Measurements from ENCODE around the gene PCDHB16. TPM values are rescaled to one million over a fixed set of nuclear protein-coding genes. Genes with fewer than 3 reads are reported as not detected.
"Not testable (repeated sequence)": the region's sequence is repeated elsewhere in the genome, so short reads cannot be mapped to it uniquely, and the experiment has no call there.

PCDHB16 gene
- total RNA-seq, 1 donor from 2014 or later, result 10.8 TPM

GRCh38 chr5:141150224-141150992 is 31.8 kb upstream of the PCDHB16 start:
- Mint-ChIP-seq H3K4me3 (ENCODE audit: unreplicated experiment) (no peak overlapping the region), H3K4me1 (ENCODE audit: unreplicated experiment) (no peaks in the 10 kb centered on the region), H3K9me3 (ENCODE audit: unreplicated experiment) (peaks cover 35% of the 10 kb centered on the region), H3K36me3 (ENCODE audit: unreplicated experiment) (peaks cover 20% of the 10 kb centered on the region), H3K27ac (ENCODE audit: unreplicated experiment) (no peak overlapping the region), H3K27me3 (ENCODE audit: unreplicated experiment) (no peaks in the 10 kb centered on the region)
- no peak for TF ChIP-seq CTCF (IDR thresholded peaks at IDR 0.05)
- no peak for DNase-seq (ENCODE audit: extremely low spot score, unreplicated experiment)

GRCh38 chr5:141150993-141151325 is 31.2 kb upstream of the PCDHB16 start:
- H3K27me3 Mint-ChIP-seq (ENCODE audit: unreplicated experiment), result no peaks in the 10 kb centered on the region
- peaks cover 20% of the 10 kb centered on the region for H3K36me3 Mint-ChIP-seq (ENCODE audit: unreplicated experiment)
- H3K4me3 Mint-ChIP-seq (ENCODE audit: unreplicated experiment), result no peak overlapping the region
- no peak for DNase-seq (ENCODE audit: extremely low spot score, unreplicated experiment)
- H3K9me3 Mint-ChIP-seq (ENCODE audit: unreplicated experiment), result peaks cover 32% of the 10 kb centered on the region
- H3K27ac Mint-ChIP-seq (ENCODE audit: unreplicated experiment), result no peak overlapping the region
- H3K4me1 Mint-ChIP-seq (ENCODE audit: unreplicated experiment), result no peaks in the 10 kb centered on the region
- no peak for TF ChIP-seq CTCF (IDR thresholded peaks at IDR 0.05)

GRCh38 chr5:141151632-141152031 is 30.6 kb upstream of the PCDHB16 start:
- H3K27ac Mint-ChIP-seq (ENCODE audit: unreplicated experiment); H3K4me1 Mint-ChIP-seq (ENCODE audit: unreplicated experiment); H3K4me3 Mint-ChIP-seq (ENCODE audit: unreplicated experiment); H3K27me3 Mint-ChIP-seq (ENCODE audit: unreplicated experiment); DNase-seq (ENCODE audit: extremely low spot score, unreplicated experiment): not testable (repeated sequence)
- Mint-ChIP-seq H3K36me3 (ENCODE audit: unreplicated experiment) (peaks cover 21% of the 10 kb centered on the region), H3K9me3 (ENCODE audit: unreplicated experiment) (peaks cover 28% of the 10 kb centered on the region)

- H3K4me3 Mint-ChIP-seq (ENCODE audit: unreplicated experiment); H3K4me1 Mint-ChIP-seq (ENCODE audit: unreplicated experiment); H3K27ac Mint-ChIP-seq (ENCODE audit: unreplicated experiment); DNase-seq (ENCODE audit: extremely low spot score, unreplicated experiment); H3K27me3 Mint-ChIP-seq (ENCODE audit: unreplicated experiment): not testable (repeated sequence)
- peaks cover 22% of the 10 kb centered on the region for H3K36me3 Mint-ChIP-seq (ENCODE audit: unreplicated experiment)
- peaks cover 27% of the 10 kb centered on the region for H3K9me3 Mint-ChIP-seq (ENCODE audit: unreplicated experiment)
These were observed 30.1 kb upstream of the PCDHB16 start for GRCh38 chr5:141152096-141152495.

GRCh38 chr5:141155540-141156374 is 26.4 kb upstream of the PCDHB16 start:
- Mint-ChIP-seq H3K27me3 (ENCODE audit: unreplicated experiment) (no peaks in the 10 kb centered on the region), H3K27ac (ENCODE audit: unreplicated experiment) (no peak overlapping the region), H3K36me3 (ENCODE audit: unreplicated experiment) (peaks cover 18% of the 10 kb centered on the region), H3K4me1 (ENCODE audit: unreplicated experiment) (no peaks in the 10 kb centered on the region), H3K9me3 (ENCODE audit: unreplicated experiment) (peaks cover 23% of the 10 kb centered on the region), H3K4me3 (ENCODE audit: unreplicated experiment) (no peak overlapping the region)
- no peak for DNase-seq (ENCODE audit: extremely low spot score, unreplicated experiment)
- TF ChIP-seq CTCF (IDR thresholded peaks at IDR 0.05), result no peak

GRCh38 chr5:141157356-141157755 is 24.8 kb upstream of the PCDHB16 start:
- DNase-seq (ENCODE audit: extremely low spot score, unreplicated experiment); H3K4me1 Mint-ChIP-seq (ENCODE audit: unreplicated experiment); H3K4me3 Mint-ChIP-seq (ENCODE audit: unreplicated experiment); H3K27ac Mint-ChIP-seq (ENCODE audit: unreplicated experiment); H3K27me3 Mint-ChIP-seq (ENCODE audit: unreplicated experiment): not testable (repeated sequence)
- H3K9me3 Mint-ChIP-seq (ENCODE audit: unreplicated experiment), result peaks cover 36% of the 10 kb centered on the region
- H3K36me3 Mint-ChIP-seq (ENCODE audit: unreplicated experiment), result peaks cover 14% of the 10 kb centered on the region

GRCh38 chr5:141157901-141158300 is 24.3 kb upstream of the PCDHB16 start:
- H3K27ac Mint-ChIP-seq (ENCODE audit: unreplicated experiment); H3K27me3 Mint-ChIP-seq (ENCODE audit: unreplicated experiment); DNase-seq (ENCODE audit: extremely low spot score, unreplicated experiment); H3K4me1 Mint-ChIP-seq (ENCODE audit: unreplicated experiment); H3K4me3 Mint-ChIP-seq (ENCODE audit: unreplicated experiment): not testable (repeated sequence)
- H3K36me3 Mint-ChIP-seq (ENCODE audit: unreplicated experiment), result peaks cover 12% of the 10 kb centered on the region
- peaks cover 34% of the 10 kb centered on the region for H3K9me3 Mint-ChIP-seq (ENCODE audit: unreplicated experiment)

Measured in osteocyte (in vitro differentiated cells).